ENCODE measurements around the gene AP3S2.

- TF ChIP-seq CTCF (IDR thresholded peaks at IDR 0.05) (no peak), POLR2A (IDR thresholded peaks at IDR 0.05) (no peak)
Measured at GRCh38 chr15:89820666-89821611, 72.9 kb downstream of the AP3S2 start.

All from testis (tissue), 2 donors.